HCT116 (cell line): ENCODE measurements around the gene IQCK. TPM values are rescaled to one million over a fixed set of nuclear protein-coding genes. Genes with fewer than 3 reads are reported as not detected.

Experiments used
- ATAC-seq: fragments of 200-7000 bp; cut with Tn5 transposase; 2 replicates; pipeline ENCODE4 v1.9.1; 2020; ENCODE audit warnings: mild to moderate bottlenecking, moderate library complexity
- BruUV-seq: library from RNA; stranded (reverse); fragments of 400-500 nt; replicated peaks from 2 replicates; lab custom pipeline; 2021; lab: Mats Ljungman, UMichigan
- CTCF ChIA-PET: fragments of 300-600 bp; sonication (Branson Sonifier 250); formaldehyde crosslinking; loops from one replicate; lab custom pipeline; 2021; ENCODE audit warnings: antibody characterized with exemption; lab: Charles Lee
- POLR2A ChIA-PET: fragments of 300-600, 350-600 bp; sonication (Branson Sonifier 250); formaldehyde crosslinking; loops from one replicate; lab custom pipeline; 2021; ENCODE audit warnings: antibody characterized with exemption; lab: Charles Lee
- RAD21 ChIA-PET, 2 experiments: fragments of 300-600 bp; sonication (Branson Sonifier 250); formaldehyde crosslinking; loops; one replicate each; lab custom pipeline; 2023; ENCODE audit warnings: low total read pairs in 2 of 2; ENCODE audit not compliant: uncharacterized antibody in 2 of 2, unreplicated experiment in 2 of 2, low non-redundant PET in 1 of 2; lab: Charles Lee
- DNase-seq: peaks from one replicate; pipeline ENCODE4 v3.0.0-alpha.2; 2010; ENCODE audit warnings: low read depth, low spot score
- H2AFZ ChIP-seq: fragments of 200-600 bp; shearing (Covaris generic), sonication (generic); 2 replicates; pipeline ENCODE4 v1.6.1; 2017; ENCODE audit warnings: low read depth, mixed run types, mixed read lengths, antibody characterized with exemption, low read length; ENCODE audit not compliant: poor library complexity, severe bottlenecking
- H3K27ac ChIP-seq: 2 replicates; pipeline ENCODE4 v1.5.1; 2012; ENCODE audit warnings: low read depth, low read length
- H3K27me3 ChIP-seq: fragments of 200-600 bp; sonication (generic); 2 replicates; pipeline ENCODE4 v1.6.1; 2016; ENCODE audit warnings: mixed run types, low read length, mixed read lengths; ENCODE audit not compliant: insufficient read depth
- H3K36me3 ChIP-seq, 2 experiments: fragments of 200-500 bp in 1 of 2; fragments of 200-600 bp in 1 of 2; sonication (Bioruptor generic) in 1 of 2; sonication (generic) in 1 of 2; 2 replicates each; pipeline versions ENCODE4 v1.5.1 to v1.6.1; 2014 to 2016; ENCODE audit warnings: low read length in 2 of 2, inconsistent platforms in 1 of 2, mixed read lengths in 1 of 2, mixed run types in 1 of 2; ENCODE audit not compliant: insufficient read depth in 2 of 2, control insufficient read depth in 1 of 2
- H3K4me1 ChIP-seq, 2 experiments: fragments of 200-600 bp in 1 of 2; sonication (generic) in 1 of 2; 2 replicates each; pipeline versions ENCODE4 v1.5.1 to v1.6.1; 2012 to 2017; ENCODE audit warnings: low read length in 2 of 2, inconsistent platforms in 1 of 2, mild to moderate bottlenecking in 1 of 2, mixed read lengths in 1 of 2, mixed run types in 1 of 2, moderate library complexity in 1 of 2; ENCODE audit not compliant: insufficient read depth in 2 of 2, control insufficient read depth in 1 of 2
- H3K4me2 ChIP-seq: fragments of 200-600 bp; sonication (generic); 2 replicates; pipeline ENCODE4 v1.6.1; 2017; ENCODE audit warnings: mixed run types, low read length, mixed read lengths
- H3K4me3 ChIP-seq, 2 experiments: fragments of 200-600 bp in 1 of 2; sonication (generic) in 1 of 2; replicated peaks in 1 of 2; 2 replicates each; pipeline ENCODE4 v1.5.1; 2011 to 2016; ENCODE audit warnings: low read length in 2 of 2, control low read depth in 1 of 2, low read depth in 1 of 2, mild to moderate bottlenecking in 1 of 2, mixed read lengths in 1 of 2, mixed run types in 1 of 2
- H3K79me2 ChIP-seq: fragments of 200-600 bp; sonication (generic); 2 replicates; pipeline ENCODE4 v1.6.1; 2017; ENCODE audit warnings: mild to moderate bottlenecking, mixed run types, low read length, moderate library complexity, mixed read lengths; ENCODE audit not compliant: insufficient read depth
- H3K9ac ChIP-seq: fragments of 200-600 bp; sonication (generic); 2 replicates; pipeline ENCODE4 v1.6.1; 2016; ENCODE audit warnings: low read length, mixed read lengths
- H3K9me2 ChIP-seq: fragments of 200-600 bp; sonication (generic), shearing (Covaris generic); 2 replicates; pipeline ENCODE4 v1.6.1; 2017; ENCODE audit warnings: mixed run types, mild to moderate bottlenecking, moderate library complexity; ENCODE audit not compliant: insufficient read depth
- H3K9me3 ChIP-seq, 2 experiments: fragments of 200-500 bp in 1 of 2; fragments of 200-600 bp in 1 of 2; sonication (Bioruptor generic) in 1 of 2; sonication (generic) in 1 of 2; 2 replicates each; pipeline ENCODE4 v1.6.1; 2014 to 2017; ENCODE audit warnings: low read length in 2 of 2, mixed read lengths in 2 of 2, inconsistent platforms in 1 of 2, low read depth in 1 of 2, mild to moderate bottlenecking in 1 of 2, mixed run types in 1 of 2, moderate library complexity in 1 of 2; ENCODE audit not compliant: control insufficient read depth in 1 of 2, insufficient read depth in 1 of 2
- H4K20me1 ChIP-seq: fragments of 200-600 bp; sonication (generic), shearing (Covaris generic); 2 replicates; pipeline ENCODE4 v1.6.1; 2017; ENCODE audit warnings: mixed run types, mild to moderate bottlenecking, moderate library complexity; ENCODE audit not compliant: insufficient read depth
- CBX3 ChIP-seq: IDR thresholded peaks from 2 replicates; pipeline ENCODE4 v1.6.1; 2012; ENCODE audit warnings: low read depth
- CTCF ChIP-seq, 3 experiments: fragments of 200-600 bp in 1 of 3; sonication (generic) in 1 of 3; IDR thresholded peaks in 2 of 3; conservative IDR thresholded peaks in 1 of 3; 2 replicates each; pipeline ENCODE4 v1.5.1; 2012 to 2017; ENCODE audit warnings: low read depth in 2 of 3, low read length in 2 of 3, antibody characterized with exemption in 1 of 3, borderline replicate concordance in 1 of 3, control low read depth in 1 of 3, mild to moderate bottlenecking in 1 of 3, mixed read lengths in 1 of 3, mixed run types in 1 of 3, moderate library complexity in 1 of 3; ENCODE audit not compliant: insufficient read depth in 1 of 3
- EGR1 ChIP-seq: IDR thresholded peaks from 2 replicates; pipeline ENCODE4 v1.6.1; 2012; ENCODE audit warnings: low read depth
- ELF1 ChIP-seq: IDR thresholded peaks from 2 replicates; pipeline ENCODE4 v1.6.1; 2012; ENCODE audit warnings: low read depth, borderline replicate concordance
- EZH2phosphoT487 ChIP-seq: fragments of 200-600 bp; IDR thresholded peaks from 2 replicates; pipeline ENCODE4 v1.6.1; 2018; ENCODE audit warnings: antibody characterized with exemption, borderline replicate concordance
- FOSL1 ChIP-seq: IDR thresholded peaks from 2 replicates; pipeline ENCODE4 v1.6.1; 2012; ENCODE audit warnings: low read depth
- JUND ChIP-seq: IDR thresholded peaks from 2 replicates; pipeline ENCODE4 v1.6.1; 2012
- MAX ChIP-seq: IDR thresholded peaks from 2 replicates; pipeline ENCODE4 v1.6.1; 2012
- POLR2AphosphoS5 ChIP-seq: IDR thresholded peaks from 2 replicates; pipeline ENCODE4 v1.6.1; 2011; ENCODE audit warnings: mild to moderate bottlenecking, low read depth, low read length, moderate library complexity
- TCF7L2 ChIP-seq: IDR thresholded peaks from 2 replicates; pipeline ENCODE4 v1.7.0; 2011; ENCODE audit warnings: borderline replicate concordance, inconsistent platforms; ENCODE audit not compliant: insufficient read depth, insufficient read length; ENCODE audit errors: extremely low read depth
- ZFX ChIP-seq: fragments of 450-650 bp; IDR thresholded peaks from 2 replicates; pipeline ENCODE4 v1.6.1; 2017
- ZNF274 ChIP-seq: fragments of 200-500 bp; sonication (Bioruptor generic); IDR thresholded peaks from 2 replicates; pipeline ENCODE4 v1.6.1; 2014; ENCODE audit warnings: mild to moderate bottlenecking, low read depth, low read length, inconsistent platforms
- intact Hi-C: fragments of 100-400 bp; cut with micrococcal nuclease; formaldehyde crosslinking; loops from 2 replicates; pipeline ENCODE4 v1.10.0; 2022
- total RNA-seq: library from RNA; stranded (reverse); gene quantifications from one replicate; pipeline ENCODE4 v1.2.1, GENCODE V29; 2021; ENCODE audit not compliant: unreplicated experiment

IQCK gene
- total RNA-seq, 1 experiment from 2014 or later, result 11.8 TPM

GRCh38 chr16:19776147-19776546 is 58.1 kb downstream of the IQCK start:
- ATAC-seq (no peak), DNase-seq (no peak)
- Histone ChIP-seq H4K20me1 (no peaks in the 10 kb centered on the region), H3K79me2 (no peaks in the 10 kb centered on the region), H3K4me1 (no peaks in the 10 kb centered on the region), H3K9me2 (no peaks in the 10 kb centered on the region), H2AFZ (no peak overlapping the region), H3K9me3 (no peaks in the 10 kb centered on the region), H3K4me3 (no peak overlapping the region), H3K27ac (no peak overlapping the region), H3K27me3 (no peaks in the 10 kb centered on the region), H3K36me3 (no peaks in the 10 kb centered on the region), H3K9ac (no peak overlapping the region), H3K4me2 (no peak overlapping the region)
- ChIA-PET POLR2A (no interaction called here), RAD21 (no interaction called here), CTCF (no interaction called here)
- BruUV-seq, result no TSS peak
- TF ChIP-seq TCF7L2 (no peak), ZFX (no peak), MAX (no peak), FOSL1 (no peak), POLR2AphosphoS5 (no peak), ELF1 (no peak), EGR1 (no peak), ZNF274 (no peak)
- intact Hi-C loops, result no loop called here

- POLR2A ChIA-PET, result no interaction called here
- H2AFZ ChIP-seq, result no peak overlapping the region
- H3K9me3 ChIP-seq, result no peaks in the 10 kb centered on the region
- H3K4me3 ChIP-seq, result no peak overlapping the region
- TF ChIP-seq JUND, result no peak
- TF ChIP-seq EZH2phosphoT487, result no peak
- TF ChIP-seq CTCF (IDR thresholded peaks at IDR 0.05 in 2 of 3, conservative IDR thresholded peaks at IDR 0.05 in 1 of 3; ENCODE audit: borderline replicate concordance in 1 of 3, insufficient read depth in 1 of 3, low read depth in 2 of 3, low read length in 2 of 3), result no peak
- no peak for TF ChIP-seq ELF1
- TF ChIP-seq CBX3, result no peak
- no peak for TF ChIP-seq ZFX
- TF ChIP-seq, all 23 proteins: peak for 0
- no TSS peak for BruUV-seq
- RAD21 ChIA-PET, result no interaction called here
- ATAC-seq (no peak), DNase-seq (no peak)
- Histone ChIP-seq H3K27ac (no peak overlapping the region), H4K20me1 (no peaks in the 10 kb centered on the region), H3K36me3 (no peaks in the 10 kb centered on the region), H3K4me2 (no peak overlapping the region), H3K79me2 (no peaks in the 10 kb centered on the region), H3K9ac (no peak overlapping the region), H3K4me1 (no peaks in the 10 kb centered on the region), H3K9me2 (no peaks in the 10 kb centered on the region), H3K27me3 (no peaks in the 10 kb centered on the region)
- intact Hi-C loops, result no loop called here
- CTCF ChIA-PET, result no interaction called here
These were observed 58.5 kb downstream of the IQCK start for GRCh38 chr16:19776565-19776964.
